Endothelial cell of umbilical vein (primary cell): ENCODE data around the gene FRMD5. TPM values are rescaled to one million over a fixed set of nuclear protein-coding genes. Genes with fewer than 3 reads are reported as not detected.

Experiments used
- BruUV-seq: library from RNA; stranded (reverse); fragments of 400-500 nt; replicated peaks from 2 replicates; lab custom pipeline; 2021; lab: Mats Ljungman, UMichigan
- CTCF ChIA-PET: fragments of 300-600, 350-600 bp; sonication (Branson Sonifier 250); formaldehyde crosslinking; loops from one replicate; lab custom pipeline; 2021; ENCODE audit warnings: antibody characterized with exemption, inconsistent platforms; lab: Charles Lee
- POLR2A ChIA-PET: fragments of 300-600, 350-600 bp; sonication (Branson Sonifier 250); formaldehyde crosslinking; loops from one replicate; lab custom pipeline; 2021; ENCODE audit warnings: antibody characterized with exemption, inconsistent platforms; lab: Charles Lee
- DNase-seq: peaks from one replicate; pipeline ENCODE4 v3.0.0-alpha.2; 2011; ENCODE audit warnings: low read depth, low spot score
- FAIRE-seq: peaks from 2 replicates; lab custom pipeline; 2011; peaks lifted over from hg19 to GRCh38; lab: Jason Lieb, UNC
- H2AFZ ChIP-seq: 2 replicates; pipeline ENCODE4 v1.6.0; 2012; ENCODE audit warnings: low read depth, low read length, control low read depth, inconsistent platforms
- H3K27ac ChIP-seq: 2 replicates; pipeline ENCODE4 v1.5.1; 2011; ENCODE audit warnings: low read depth, mild to moderate bottlenecking, control low read depth, low read length, moderate library complexity; ENCODE audit not compliant: insufficient read depth
- H3K27me3 ChIP-seq, 2 experiments: 2 replicates each; pipeline versions ENCODE4 v1.6.0 to v1.6.1; 2011; ENCODE audit warnings: low read length in 2 of 2, mixed read lengths in 1 of 2; ENCODE audit not compliant: control insufficient read depth in 2 of 2, insufficient read depth in 2 of 2
- H3K36me3 ChIP-seq, 2 experiments: 2 replicates in 1 of 2; 3 replicates in 1 of 2; pipeline ENCODE4 v1.5.1; 2011; ENCODE audit warnings: low read length in 2 of 2, mild to moderate bottlenecking in 1 of 2, moderate library complexity in 1 of 2; ENCODE audit not compliant: control insufficient read depth in 2 of 2, insufficient read depth in 2 of 2; ENCODE audit errors: extremely low read depth in 1 of 2
- H3K4me1 ChIP-seq: 3 replicates; pipeline ENCODE4 v1.5.1; 2011; ENCODE audit warnings: mild to moderate bottlenecking, low read length; ENCODE audit not compliant: control insufficient read depth, insufficient read depth; ENCODE audit errors: extremely low read depth
- H3K4me2 ChIP-seq: 2 replicates; pipeline ENCODE4 v1.6.1; 2011; ENCODE audit warnings: low read length, control low read depth, mixed read lengths; ENCODE audit not compliant: insufficient read depth
- H3K4me3 ChIP-seq, 3 experiments: fragments of 200-600 bp in 1 of 3; sonication (generic), shearing (Covaris generic) in 1 of 3; replicated peaks in 1 of 3; 2 replicates each; pipeline ENCODE4 v1.5.1; 2011 to 2016; ENCODE audit warnings: control low read depth in 3 of 3, low read length in 3 of 3, mild to moderate bottlenecking in 2 of 3, inconsistent platforms in 1 of 3, low read depth in 1 of 3, moderate library complexity in 1 of 3; ENCODE audit not compliant: insufficient read depth in 1 of 3
- H3K79me2 ChIP-seq: 2 replicates; pipeline ENCODE4 v1.6.0; 2012; ENCODE audit warnings: low read length, inconsistent platforms; ENCODE audit not compliant: control insufficient read depth, insufficient read depth
- H3K9ac ChIP-seq: replicated peaks from 2 replicates; pipeline ENCODE3; 2011; ENCODE audit warnings: low read length, control low read depth; ENCODE audit not compliant: insufficient read depth; ENCODE audit errors: extremely low read depth
- H3K9me1 ChIP-seq: replicated peaks from 3 replicates; pipeline ENCODE4 v1.6.0; 2011; ENCODE audit warnings: mild to moderate bottlenecking, low read length; ENCODE audit not compliant: control insufficient read depth, insufficient read depth; ENCODE audit errors: extremely low read depth
- H3K9me3 ChIP-seq: replicated peaks from 2 replicates; pipeline ENCODE4 v1.5.1; 2012; ENCODE audit warnings: low read length, inconsistent platforms; ENCODE audit not compliant: control insufficient read depth, insufficient read depth
- H4K20me1 ChIP-seq: replicated peaks from 2 replicates; pipeline ENCODE3; 2011; ENCODE audit warnings: mild to moderate bottlenecking, low read length; ENCODE audit not compliant: control insufficient read depth, insufficient read depth; ENCODE audit errors: extremely low read depth
- EZH2 ChIP-seq: IDR thresholded peaks from 2 replicates; pipeline ENCODE4 v1.6.1; 2012; ENCODE audit warnings: borderline replicate concordance, low read depth, mild to moderate bottlenecking, moderate library complexity, low read length, inconsistent platforms; ENCODE audit not compliant: severe bottlenecking
- FOS ChIP-seq: IDR thresholded peaks from 2 replicates; pipeline ENCODE4 v1.6.1; 2011; ENCODE audit warnings: mild to moderate bottlenecking, low read length, moderate library complexity, borderline replicate concordance; ENCODE audit not compliant: insufficient read depth
- GATA2 ChIP-seq: IDR thresholded peaks from 2 replicates; pipeline ENCODE4 v1.7.0; 2011; ENCODE audit warnings: low read depth, mild to moderate bottlenecking, moderate library complexity, mixed read lengths, low read length; ENCODE audit not compliant: insufficient read length, insufficient read depth
- JUN ChIP-seq: IDR thresholded peaks from 2 replicates; pipeline ENCODE4 v1.6.1; 2011; ENCODE audit warnings: borderline replicate concordance, low read depth; ENCODE audit not compliant: insufficient read length, insufficient read depth
- MYC ChIP-seq: IDR thresholded peaks from one replicate; pipeline ENCODE4 v1.6.1; 2011; ENCODE audit warnings: mild to moderate bottlenecking, low read depth, low read length
- POLR2A ChIP-seq: IDR thresholded peaks from 2 replicates; pipeline ENCODE4 v1.6.1; 2012; ENCODE audit warnings: low read depth, mild to moderate bottlenecking, control low read depth, low read length
- POLR2AphosphoS5 ChIP-seq: IDR thresholded peaks from 2 replicates; pipeline ENCODE4 v1.6.1; 2012; ENCODE audit warnings: low read depth, mild to moderate bottlenecking, control low read depth, low read length, moderate library complexity; ENCODE audit not compliant: insufficient read depth
- dilution Hi-C: fragments of 300-500 bp; cut with MboI; formaldehyde crosslinking; loops from one replicate; pipeline ENCODE4 v1.15.0; 2019; ENCODE audit warnings: low sequenced_read_pairs; ENCODE audit not compliant: extremely low pct_ligation_motif_present
- intact Hi-C: fragments of 100-400 bp; cut with micrococcal nuclease; formaldehyde crosslinking; loops from one replicate; pipeline ENCODE4 v1.10.0; 2022
- polyA plus RNA-seq, 4 experiments: library from polyadenylated mRNA; depleted of rRNA in 3 of 4; stranded (reverse) in 3 of 4; unstranded in 1 of 4; fragments of >200 nt; gene quantifications; 2 replicates each; pipeline versions ENCODE4 v1.2.1 to v1.2.3, GENCODE V29; 2011 to 2012; ENCODE audit warnings: missing spikeins in 1 of 4
- total RNA-seq: library from RNA; stranded (reverse); gene quantifications from 2 replicates; pipeline ENCODE4 v1.2.3, GENCODE V29; 2021
- TF ChIP-seq, protein P1 (sequence below), 2 donors: IDR thresholded peaks; 1 replicate in 1 of 2; 2 replicates in 1 of 2; pipeline ENCODE4 v1.5.1; 2011; ENCODE audit warnings: low read length in 2 of 2, mild to moderate bottlenecking in 2 of 2, moderate library complexity in 2 of 2, control low read depth in 1 of 2, inconsistent platforms in 1 of 2, low read depth in 1 of 2; ENCODE audit not compliant: insufficient read depth in 1 of 2; ENCODE audit errors: extremely low read depth in 1 of 2
- TF ChIP-seq, protein P2 (sequence below): IDR thresholded peaks from 2 replicates; pipeline ENCODE4 v1.6.1; 2011; ENCODE audit not compliant: insufficient read depth, insufficient read length

The FRMD5 gene
- total and polyA plus RNA-seq, 2 donors (not counting 3 experiments of a cell fraction or from before 2014, with no cell fraction given), result 16.7 to 20.2 TPM

DNA sequence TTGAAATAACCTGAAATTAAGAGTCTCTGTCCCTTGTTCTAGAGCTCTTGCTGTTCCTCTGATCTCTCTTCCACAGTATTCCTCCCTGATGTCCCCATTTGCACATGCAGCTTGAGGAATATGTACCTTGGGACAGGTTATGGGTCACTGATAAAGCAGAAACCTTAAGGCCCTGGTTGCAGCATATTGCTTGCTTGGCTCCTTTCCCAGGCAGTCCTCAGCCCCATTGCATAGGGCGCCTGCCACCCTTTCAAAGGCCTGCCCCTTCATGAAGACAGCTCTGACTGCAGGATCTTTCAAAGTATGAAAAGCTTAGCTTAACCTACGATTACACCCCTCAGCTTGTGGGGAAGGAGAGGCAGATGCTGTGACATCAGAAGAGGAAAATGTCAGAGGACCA is 316.6 kb downstream of the FRMD5 start:
- no peak overlapping the region for H3K4me3 ChIP-seq
- POLR2A ChIA-PET, result no interaction called here
- H3K9ac ChIP-seq, result no peak overlapping the region
- H3K9me3 ChIP-seq, result no peaks in the 10 kb centered on the region
- no peak overlapping the region for H3K4me2 ChIP-seq
- H3K79me2 ChIP-seq, result no peaks in the 10 kb centered on the region
- DNase-seq (no peak), FAIRE-seq (no peak)
- no peaks in the 10 kb centered on the region for H4K20me1 ChIP-seq
- CTCF ChIA-PET, result no interaction called here
- TF ChIP-seq POLR2A (no peak), FOS (no peak), EZH2 (no peak), GATA2 (no peak), POLR2AphosphoS5 (no peak), JUN (no peak), MYC (no peak)
- TF ChIP-seq, protein P1, sequence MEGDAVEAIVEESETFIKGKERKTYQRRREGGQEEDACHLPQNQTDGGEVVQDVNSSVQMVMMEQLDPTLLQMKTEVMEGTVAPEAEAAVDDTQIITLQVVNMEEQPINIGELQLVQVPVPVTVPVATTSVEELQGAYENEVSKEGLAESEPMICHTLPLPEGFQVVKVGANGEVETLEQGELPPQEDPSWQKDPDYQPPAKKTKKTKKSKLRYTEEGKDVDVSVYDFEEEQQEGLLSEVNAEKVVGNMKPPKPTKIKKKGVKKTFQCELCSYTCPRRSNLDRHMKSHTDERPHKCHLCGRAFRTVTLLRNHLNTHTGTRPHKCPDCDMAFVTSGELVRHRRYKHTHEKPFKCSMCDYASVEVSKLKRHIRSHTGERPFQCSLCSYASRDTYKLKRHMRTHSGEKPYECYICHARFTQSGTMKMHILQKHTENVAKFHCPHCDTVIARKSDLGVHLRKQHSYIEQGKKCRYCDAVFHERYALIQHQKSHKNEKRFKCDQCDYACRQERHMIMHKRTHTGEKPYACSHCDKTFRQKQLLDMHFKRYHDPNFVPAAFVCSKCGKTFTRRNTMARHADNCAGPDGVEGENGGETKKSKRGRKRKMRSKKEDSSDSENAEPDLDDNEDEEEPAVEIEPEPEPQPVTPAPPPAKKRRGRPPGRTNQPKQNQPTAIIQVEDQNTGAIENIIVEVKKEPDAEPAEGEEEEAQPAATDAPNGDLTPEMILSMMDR (IDR thresholded peaks at IDR 0.05; ENCODE audit: extremely low read depth in 1 of 2, insufficient read depth in 1 of 2, low read depth in 1 of 2, low read length in 2 of 2), result no peak
- TF ChIP-seq, protein P2, sequence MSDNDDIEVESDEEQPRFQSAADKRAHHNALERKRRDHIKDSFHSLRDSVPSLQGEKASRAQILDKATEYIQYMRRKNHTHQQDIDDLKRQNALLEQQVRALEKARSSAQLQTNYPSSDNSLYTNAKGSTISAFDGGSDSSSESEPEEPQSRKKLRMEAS, result no peak
- H3K4me1 ChIP-seq, result no peaks in the 10 kb centered on the region
- no TSS peak for BruUV-seq
- H3K27me3 ChIP-seq, result no peaks in the 10 kb centered on the region
- no peak overlapping the region for H3K27ac ChIP-seq
- dilution Hi-C loops (no loop called here), intact Hi-C loops (no loop called here)
- H3K36me3 ChIP-seq, result peaks cover 2 to 6% of the 10 kb centered on the region in 2 experiments
- no peak overlapping the region for H2AFZ ChIP-seq
- no peaks in the 10 kb centered on the region for H3K9me1 ChIP-seq
